Raji (cell line): Measurements from ENCODE around the gene C1orf94.

Experiments
- POLR2A ChIP-seq: IDR thresholded peaks from 2 replicates; pipeline ENCODE4 v1.6.1; 2011; ENCODE audit warnings: low read depth, low read length, control low read depth; ENCODE audit not compliant: insufficient read depth

Gene C1orf94

DNA sequence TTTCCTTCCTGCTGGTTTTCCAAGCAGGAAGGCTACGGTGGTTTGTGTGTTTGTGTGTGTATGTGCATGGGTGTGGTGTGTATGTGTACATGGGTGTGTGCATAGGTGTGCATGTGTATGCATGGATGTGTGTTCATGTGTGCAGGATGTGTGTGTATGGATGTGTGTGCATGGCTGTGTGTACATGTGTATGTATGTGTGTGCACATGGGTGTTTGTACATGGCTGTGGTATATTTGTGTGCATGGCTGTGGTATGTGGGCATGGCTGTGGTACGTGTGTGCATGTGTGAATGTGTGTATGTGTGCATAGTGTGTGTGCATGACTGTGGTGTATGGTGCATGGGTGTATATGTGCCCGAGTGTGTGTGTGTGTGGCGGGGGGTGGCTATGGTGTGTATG is 12.3 kb downstream of the C1orf94 start:
- TF ChIP-seq POLR2A, result no peak

DNA sequence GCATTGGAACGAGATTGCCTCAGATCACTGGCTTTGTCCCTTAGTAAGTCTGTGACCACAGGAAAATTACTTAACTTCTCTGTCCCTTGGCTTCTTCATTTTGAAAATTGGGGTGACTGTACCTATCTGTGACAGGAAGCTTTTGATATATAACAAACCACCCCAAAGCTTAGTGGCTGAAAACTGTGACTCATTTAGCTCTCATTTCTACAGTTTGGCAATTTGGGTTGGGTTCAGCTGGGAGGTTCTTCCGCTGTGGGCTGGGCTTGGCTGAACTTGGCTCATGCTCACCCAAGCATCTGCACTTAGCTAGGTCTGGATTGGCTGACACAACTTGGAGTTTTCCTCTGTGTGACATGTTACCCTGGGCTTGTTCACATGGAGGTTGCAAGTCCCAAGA is 14.0 kb downstream of the C1orf94 start:
- no peak for TF ChIP-seq POLR2A

GRCh38 chr1:34192621-34193020 is 15.9 kb downstream of the C1orf94 start:
- no peak for TF ChIP-seq POLR2A

DNA sequence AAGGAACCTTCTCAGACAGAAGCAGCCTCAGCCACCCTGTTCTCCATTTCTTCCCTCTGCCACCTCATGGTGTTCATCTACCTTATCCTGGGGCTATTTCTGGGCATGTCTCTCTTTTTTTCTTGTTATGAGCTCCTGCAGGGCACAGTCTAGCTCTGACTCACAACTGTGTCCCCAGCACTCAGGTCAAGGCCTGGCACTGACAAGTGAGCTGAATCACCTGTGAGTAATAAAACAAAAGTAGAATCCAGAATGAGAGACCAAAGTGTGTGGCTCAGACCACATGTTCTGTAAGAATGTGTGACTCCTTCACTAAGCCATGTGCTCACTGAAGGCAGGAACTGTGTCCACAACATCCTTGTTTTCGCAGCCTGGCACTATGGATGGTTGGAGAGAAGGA is 23.2 kb downstream of the C1orf94 start:
- no peak for TF ChIP-seq POLR2A

- no peak for TF ChIP-seq POLR2A
Observed at GRCh38 chr1:34212673-34213072, 36.0 kb downstream of the C1orf94 start.

DNA sequence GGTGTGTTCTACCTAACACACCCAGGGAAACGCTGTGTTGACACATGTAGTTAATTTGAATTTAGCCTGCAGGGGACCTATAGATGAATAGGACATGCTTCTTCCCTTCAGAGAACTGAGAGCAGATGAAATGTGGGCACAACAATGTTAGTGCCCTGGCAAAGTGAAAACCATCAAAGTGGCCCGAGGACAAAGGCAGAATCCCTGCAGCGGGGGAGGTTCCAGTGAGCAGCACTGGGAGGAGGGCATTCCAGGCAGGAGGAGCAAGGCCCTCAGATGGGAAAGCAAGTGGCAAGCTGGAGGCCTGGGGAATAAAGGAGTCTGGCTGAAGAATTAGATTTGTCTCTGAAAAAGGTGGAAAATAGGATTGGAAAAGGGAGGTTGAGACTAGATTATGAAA is 37.2 kb downstream of the C1orf94 start:
- no peak for TF ChIP-seq POLR2A

DNA sequence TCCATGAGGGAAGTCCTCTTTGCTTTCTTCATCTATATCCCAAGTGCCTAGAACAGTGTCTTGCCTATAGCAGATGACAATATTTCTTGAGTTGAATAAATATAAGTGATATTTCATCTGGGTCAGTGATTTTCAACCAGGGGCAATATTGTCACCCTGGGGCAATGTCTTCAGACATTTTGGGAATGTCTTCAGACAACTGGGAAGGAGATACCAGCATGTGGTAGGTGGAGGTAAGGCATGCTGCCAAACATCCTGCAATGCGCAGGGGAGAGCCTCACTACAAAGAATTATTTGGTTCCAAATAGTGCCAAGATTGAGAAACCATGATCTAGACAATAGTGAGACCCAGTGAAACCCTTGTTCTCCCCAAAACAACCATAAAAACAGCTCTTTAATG is 54.7 kb downstream of the C1orf94 start:
- no peak for TF ChIP-seq POLR2A

- TF ChIP-seq POLR2A, result no peak
Observed at GRCh38 chr1:34235594-34235993, 58.9 kb downstream of the C1orf94 start.

DNA sequence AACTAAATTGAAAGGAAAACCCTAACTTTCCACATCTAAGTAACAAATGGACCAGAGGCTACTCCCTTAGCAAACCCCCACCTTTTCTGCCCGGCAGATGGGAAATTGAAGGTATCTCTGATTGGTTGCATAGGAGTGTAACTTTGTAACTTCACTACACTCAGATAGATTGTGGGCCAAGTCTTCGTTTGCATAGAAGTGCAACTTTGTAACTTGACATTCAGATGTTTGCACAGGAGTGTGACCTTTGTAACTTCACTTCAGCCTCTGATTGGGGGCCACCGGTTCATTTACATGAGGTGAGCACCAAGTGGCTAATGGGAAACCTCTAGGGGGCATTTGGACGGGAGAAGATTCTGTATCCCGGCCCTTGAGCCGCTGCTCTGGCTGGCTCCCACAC is 59.4 kb downstream of the C1orf94 start:
- no peak for TF ChIP-seq POLR2A

DNA sequence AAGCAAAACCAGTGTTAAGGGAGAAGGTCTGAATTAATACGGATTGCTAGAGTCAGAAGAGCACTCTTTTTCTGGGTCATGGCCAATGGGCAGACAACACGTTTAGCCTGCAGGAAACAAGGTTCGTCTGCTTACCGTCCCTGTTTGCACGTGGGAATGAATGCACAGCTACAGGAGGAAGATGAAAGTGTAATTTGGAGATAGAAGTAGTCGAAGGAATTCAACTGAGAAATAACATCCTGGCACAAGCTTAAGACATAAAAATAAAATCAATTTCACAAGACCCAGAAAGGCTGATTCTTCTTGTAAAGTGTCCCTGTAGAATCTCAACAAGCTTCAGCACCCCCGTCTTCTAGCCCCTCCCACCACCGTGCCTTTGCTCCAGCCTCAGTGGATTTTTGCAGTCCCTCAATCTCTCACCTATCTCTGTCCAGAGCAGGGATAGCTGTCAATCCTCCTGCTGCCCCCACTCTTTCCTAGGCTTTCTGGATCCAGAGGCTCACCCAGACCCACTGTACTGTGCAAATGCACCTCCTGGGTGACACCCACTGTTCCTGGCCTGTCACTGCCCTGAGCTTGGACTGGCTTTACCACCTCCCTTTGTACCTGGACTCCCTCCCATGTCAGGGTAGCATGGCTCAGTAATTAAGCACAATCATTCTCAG is 60.6 kb downstream of the C1orf94 start:
- no peak for TF ChIP-seq POLR2A

DNA sequence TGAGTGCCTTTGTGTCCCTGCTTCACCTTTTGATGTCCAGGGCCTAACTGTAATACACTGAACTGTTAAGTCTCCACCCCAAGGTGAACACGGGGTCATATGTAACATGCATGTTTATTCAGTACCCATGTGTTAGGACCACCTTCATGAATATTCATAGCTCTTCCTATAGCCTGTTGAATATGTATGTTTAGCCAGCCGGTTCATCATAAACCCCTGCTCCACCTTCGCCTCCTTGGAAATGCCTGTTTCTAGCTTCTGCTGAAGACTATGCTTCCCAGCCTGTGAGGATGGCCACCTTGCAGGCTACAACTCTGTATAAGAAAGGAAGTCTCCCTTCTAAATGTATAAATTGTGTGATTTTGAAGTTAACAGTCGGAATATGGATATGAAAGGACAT is 69.3 kb downstream of the C1orf94 start:
- no peak for TF ChIP-seq POLR2A

DNA sequence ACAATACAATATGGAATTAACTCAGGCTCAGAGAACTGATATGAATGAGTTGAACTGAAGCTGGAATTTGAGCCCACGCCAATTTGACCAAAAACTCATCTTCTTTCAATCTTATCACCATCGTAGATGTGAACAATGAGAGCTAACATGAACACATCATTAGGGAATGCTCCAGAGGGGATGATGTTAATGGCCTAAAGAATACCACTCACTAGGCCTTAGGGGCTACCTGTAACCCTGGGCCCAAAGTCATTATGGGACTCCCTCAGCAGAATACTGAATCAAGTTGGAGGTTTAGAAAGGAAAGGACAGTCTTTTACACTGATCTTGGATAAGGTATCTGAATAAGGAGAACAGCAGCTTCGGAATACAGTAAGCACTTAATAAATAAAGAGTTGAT is 73.6 kb downstream of the C1orf94 start:
- TF ChIP-seq POLR2A, result no peak

GRCh38 chr1:34262023-34262853 is 85.5 kb downstream of the C1orf94 start:
- TF ChIP-seq POLR2A, result no peak

DNA sequence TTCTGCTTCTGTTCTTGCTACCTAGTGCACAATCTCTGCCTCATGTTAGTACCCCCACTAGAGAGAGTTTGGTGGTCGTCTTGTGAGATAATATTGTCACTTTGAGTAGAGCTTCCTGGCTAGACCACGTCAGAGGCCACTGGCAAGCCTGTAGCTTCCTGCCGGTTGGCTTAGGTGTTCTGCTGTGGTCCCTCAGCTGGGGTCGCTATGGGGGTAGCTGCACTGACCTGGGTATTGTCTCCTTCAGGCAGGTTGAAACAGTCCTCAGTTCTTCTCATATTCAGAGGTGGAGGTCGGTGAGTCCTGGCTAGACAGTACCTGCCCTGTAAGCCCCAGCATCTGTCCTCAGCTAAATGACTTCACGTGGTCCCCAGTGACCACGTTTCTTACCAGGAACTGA is 86.2 kb downstream of the C1orf94 start:
- TF ChIP-seq POLR2A, result no peak

DNA sequence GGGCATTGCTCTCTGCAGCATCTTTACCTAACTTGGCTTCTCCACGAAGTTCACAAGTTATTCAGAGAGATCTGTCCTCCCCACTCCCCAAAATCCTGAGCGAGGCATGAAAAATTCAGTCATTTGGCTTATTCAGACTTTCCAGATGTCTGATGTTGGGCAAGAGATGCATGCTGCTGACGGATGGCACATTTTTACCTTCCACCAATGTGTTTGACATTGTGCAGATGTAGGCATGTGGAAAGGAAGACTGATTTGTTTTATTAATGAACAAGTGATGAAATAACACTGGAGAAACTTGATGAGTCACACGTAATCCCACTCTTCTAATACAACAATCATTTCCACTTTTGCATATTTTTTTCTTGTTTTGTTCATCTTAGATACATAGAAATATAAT is 86.7 kb downstream of the C1orf94 start:
- no peak for TF ChIP-seq POLR2A

- TF ChIP-seq POLR2A, result no peak
Observed at GRCh38 chr1:34265396-34265795, 88.7 kb downstream of the C1orf94 start.
